Hepatocyte (in vitro differentiated cells): ENCODE measurements around the gene UNC13D.

Experiments
- EZH2 ChIP-seq: fragments of 200-600 bp; sonication (generic); IDR thresholded peaks from 2 replicates; pipeline ENCODE4 v1.6.1; 2016; ENCODE audit warnings: antibody characterized with exemption, mild to moderate bottlenecking, borderline replicate concordance
- EZH2phosphoT487 ChIP-seq: fragments of 200-600 bp; sonication (generic); IDR thresholded peaks from one replicate; pipeline ENCODE4 v1.6.1; 2018; ENCODE audit warnings: antibody characterized with exemption, mild to moderate bottlenecking, low read depth, moderate library complexity; ENCODE audit not compliant: unreplicated experiment, severe bottlenecking
- TF ChIP-seq, protein P1 (sequence below): fragments of 200-600 bp; sonication (generic); IDR thresholded peaks from 2 replicates; pipeline ENCODE4 v1.5.1; 2016; ENCODE audit warnings: antibody characterized with exemption, mild to moderate bottlenecking; ENCODE audit not compliant: poor library complexity

DNA sequence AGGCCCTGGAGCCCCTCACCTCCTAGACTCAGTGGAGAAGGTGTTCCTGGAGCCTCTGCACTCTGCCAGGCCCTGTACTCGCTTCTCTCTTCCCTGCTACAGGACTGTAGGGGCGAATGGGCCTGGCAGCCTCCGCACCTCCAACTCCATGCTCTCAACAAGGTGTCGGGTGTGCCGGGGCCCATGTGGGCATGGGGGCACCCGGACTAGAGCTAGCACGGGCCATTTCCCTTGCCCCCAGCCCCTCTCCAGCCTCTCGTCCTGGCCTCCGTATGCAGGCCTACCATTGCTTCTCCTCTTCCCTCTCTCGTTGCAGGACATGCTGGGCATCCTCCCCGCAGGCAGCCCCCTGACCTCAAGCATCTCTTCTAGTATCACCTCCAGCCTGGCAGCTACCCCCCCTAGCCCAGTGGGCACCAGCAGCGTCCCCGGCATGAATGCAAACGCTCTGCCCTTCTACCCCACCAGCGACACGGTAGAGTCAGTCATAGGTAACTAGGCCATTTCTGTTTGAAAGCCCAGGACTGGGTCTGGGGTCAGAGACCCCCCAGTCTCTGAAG lies 25.8 kb downstream of the UNC13D start:
- TF ChIP-seq, protein P1, sequence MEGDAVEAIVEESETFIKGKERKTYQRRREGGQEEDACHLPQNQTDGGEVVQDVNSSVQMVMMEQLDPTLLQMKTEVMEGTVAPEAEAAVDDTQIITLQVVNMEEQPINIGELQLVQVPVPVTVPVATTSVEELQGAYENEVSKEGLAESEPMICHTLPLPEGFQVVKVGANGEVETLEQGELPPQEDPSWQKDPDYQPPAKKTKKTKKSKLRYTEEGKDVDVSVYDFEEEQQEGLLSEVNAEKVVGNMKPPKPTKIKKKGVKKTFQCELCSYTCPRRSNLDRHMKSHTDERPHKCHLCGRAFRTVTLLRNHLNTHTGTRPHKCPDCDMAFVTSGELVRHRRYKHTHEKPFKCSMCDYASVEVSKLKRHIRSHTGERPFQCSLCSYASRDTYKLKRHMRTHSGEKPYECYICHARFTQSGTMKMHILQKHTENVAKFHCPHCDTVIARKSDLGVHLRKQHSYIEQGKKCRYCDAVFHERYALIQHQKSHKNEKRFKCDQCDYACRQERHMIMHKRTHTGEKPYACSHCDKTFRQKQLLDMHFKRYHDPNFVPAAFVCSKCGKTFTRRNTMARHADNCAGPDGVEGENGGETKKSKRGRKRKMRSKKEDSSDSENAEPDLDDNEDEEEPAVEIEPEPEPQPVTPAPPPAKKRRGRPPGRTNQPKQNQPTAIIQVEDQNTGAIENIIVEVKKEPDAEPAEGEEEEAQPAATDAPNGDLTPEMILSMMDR = no peak
- TF ChIP-seq EZH2phosphoT487 (no peak), EZH2 (no peak)
